Activated naive CD4-positive, alpha-beta T cell treated with Interleukin-2 at 50 U/mL for 16 hours (primary cell): ENCODE data around the gene LYZL6.

Experiments used
- DNase-seq: peaks from one replicate; pipeline ENCODE4 v3.0.0-alpha.2; 2020

The LYZL6 gene, protein sequence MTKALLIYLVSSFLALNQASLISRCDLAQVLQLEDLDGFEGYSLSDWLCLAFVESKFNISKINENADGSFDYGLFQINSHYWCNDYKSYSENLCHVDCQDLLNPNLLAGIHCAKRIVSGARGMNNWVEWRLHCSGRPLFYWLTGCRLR

DNA sequence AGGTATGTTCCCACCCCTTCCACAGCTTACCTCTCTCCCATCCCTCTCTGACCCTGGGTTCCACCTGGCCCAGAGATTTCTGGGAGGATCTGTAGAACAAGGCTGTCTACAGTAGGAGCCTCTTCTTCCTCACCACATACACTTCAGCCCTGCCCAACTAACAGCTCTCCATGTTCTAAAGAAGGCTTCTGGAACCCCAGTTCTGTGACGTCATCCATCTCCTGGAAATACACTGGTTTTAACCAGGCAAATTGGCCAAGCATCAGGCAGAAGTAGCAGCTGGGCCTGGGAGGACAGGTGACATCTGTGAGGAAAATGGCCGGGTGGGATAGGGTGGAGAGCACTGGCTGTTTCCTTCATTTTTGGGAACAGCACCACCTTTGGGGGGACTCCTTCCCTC lies at the start of gene LYZL6:
Gene LYZL6 (minus strand): TSS at position 177 of the 400 bp plus-strand sequence. CDS start 4,357 bp downstream, outside the sequence.
- DNase-seq: no peak

GRCh38 chr17:35991075-35991474 lies 47.6 kb upstream of the LYZL6 start:
- DNase-seq: no peak

- no peak for DNase-seq
Measured at GRCh38 chr17:35988164-35988563, 44.7 kb upstream of the LYZL6 start.

DNA sequence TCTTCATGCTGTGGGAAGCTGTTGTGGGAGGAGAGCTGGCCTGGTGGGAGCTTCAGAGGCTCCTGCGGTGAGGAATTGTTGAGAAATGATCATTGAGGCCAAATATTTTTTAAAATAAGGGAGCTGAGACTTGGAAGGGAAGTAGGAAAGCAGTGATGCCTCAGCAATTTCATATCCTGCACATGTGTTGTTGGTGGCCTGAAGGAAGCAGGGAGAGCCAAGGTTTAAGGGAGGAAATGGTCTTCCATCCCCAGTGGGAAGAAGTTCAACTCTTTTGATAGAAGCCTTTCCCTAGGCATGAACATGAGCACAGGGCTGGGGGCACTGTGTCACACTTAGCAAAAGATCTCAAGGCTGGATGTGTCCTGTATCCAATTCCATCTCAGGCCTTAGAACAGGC lies 43.1 kb upstream of the LYZL6 start, which contains the start of gene CCL14:
Gene CCL14 (minus strand): TSS at position 87 of the 400 bp plus-strand sequence. CDS start 80 bp downstream, at position 7.
- no peak for DNase-seq

- no peak for DNase-seq
Measured at GRCh38 chr17:35984140-35984539, 40.6 kb upstream of the LYZL6 start.

- DNase-seq: no peak
Measured at GRCh38 chr17:35982409-35983191, 39.1 kb upstream of the LYZL6 start.

GRCh38 chr17:35981908-35982330 lies 38.4 kb upstream of the LYZL6 start:
- DNase-seq: no peak

DNA sequence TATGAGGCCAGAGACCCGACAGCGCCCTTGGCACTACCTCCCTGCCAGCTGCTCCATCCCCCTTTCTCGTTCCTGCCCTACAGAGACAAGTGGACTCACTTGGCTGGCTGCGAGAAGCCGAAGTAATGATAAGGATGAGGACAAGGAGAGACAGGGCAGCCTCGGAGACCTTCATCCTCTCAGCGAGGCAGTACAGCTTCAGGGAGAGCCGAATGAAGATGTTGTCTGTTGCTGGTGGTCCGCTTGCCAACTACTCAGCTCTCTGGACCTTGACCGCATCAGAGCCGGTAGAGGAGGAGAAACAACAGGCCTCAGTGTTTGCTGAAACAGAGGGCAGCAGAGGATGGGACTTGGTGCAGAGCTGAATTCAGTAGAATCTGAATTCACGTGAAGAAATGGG lies 37.7 kb upstream of the LYZL6 start, which contains the start of gene CCL16:
Gene CCL16 (minus strand): TSS at position 252 of the 400 bp plus-strand sequence. CDS start 77 bp downstream, at position 175.
- DNase-seq: no peak

DNA sequence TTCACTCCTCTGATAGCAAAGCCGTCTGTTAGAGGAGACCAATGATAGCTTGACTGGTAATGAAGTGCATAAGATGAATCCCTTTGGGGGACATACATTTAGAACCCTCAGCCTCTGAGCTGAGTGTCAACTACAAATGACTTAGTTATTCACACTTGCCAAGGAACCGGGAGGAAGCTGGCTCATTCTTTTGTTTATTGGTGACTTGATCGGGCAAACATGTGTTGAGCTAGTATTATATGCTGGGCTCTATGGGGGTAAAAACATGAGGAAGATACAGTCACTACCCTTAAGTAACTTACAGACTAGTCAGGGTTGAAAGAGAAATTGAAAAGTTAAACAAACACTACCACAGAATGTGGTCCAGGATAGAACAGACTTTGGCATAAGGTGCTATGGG lies 34.8 kb upstream of the LYZL6 start:
- no peak for DNase-seq

GRCh38 chr17:35977509-35977908 lies 34.0 kb upstream of the LYZL6 start:
- DNase-seq: no peak

DNA sequence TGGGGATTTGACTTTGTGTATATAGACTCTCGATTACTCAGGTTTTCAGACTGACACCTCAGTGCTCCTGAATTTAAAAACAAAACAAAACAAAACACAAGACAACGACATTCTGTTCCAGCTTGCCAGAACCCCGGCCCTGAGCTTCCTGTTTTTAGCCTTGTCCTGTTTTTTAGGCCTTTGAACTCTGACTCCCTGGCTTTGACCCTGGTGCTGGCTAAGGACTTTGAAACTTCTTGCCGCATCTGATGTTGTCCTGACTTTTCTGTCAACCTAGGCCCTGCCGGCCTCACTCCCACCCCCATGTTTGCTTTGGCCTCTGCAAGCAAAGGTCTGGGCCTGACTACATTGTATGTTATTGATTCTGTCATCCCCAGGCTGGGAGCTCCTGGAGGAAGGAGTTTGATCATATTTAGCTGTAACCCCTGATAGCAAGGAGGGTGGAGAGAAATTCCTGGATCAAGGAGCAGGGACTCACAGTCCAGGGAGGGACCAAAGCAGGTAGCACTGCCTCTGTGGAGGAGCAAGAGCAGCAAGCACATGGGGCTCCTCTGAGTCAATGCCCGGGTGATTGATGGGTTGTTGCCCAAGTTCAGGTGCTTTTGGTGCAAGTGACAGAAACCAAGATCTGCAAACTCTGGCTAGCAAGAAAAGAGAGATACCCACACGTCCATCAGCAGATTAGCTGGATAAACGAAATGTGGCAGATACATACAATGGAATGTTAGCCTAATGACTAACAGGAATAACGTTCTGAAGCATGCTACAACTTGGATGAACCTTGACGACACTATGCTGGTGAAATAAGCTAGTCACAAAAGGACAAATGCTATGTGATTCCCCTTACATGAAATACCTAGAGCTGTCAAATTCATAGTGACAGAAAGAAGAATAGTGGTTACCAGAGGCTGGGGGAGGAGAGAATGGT lies 30.1 kb upstream of the LYZL6 start:
- no peak for DNase-seq

DNA sequence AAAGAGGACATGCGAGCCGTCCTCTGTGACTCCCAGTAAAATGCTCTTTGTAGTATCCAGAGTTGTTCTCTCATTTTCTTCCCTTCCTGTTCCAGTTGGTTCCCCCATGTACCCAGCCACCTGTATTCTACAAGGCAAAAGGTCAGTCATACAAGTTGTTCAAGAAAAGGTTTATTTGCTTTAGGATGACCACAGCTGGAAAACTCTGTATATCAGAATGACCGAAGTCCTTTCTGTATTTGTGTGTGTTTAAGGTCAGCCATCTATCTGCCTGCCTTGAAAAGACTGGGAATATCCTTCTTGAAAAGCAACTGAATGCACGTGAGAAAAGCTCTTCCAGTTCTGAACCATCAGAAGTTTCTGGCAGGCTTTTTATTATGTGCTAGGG lies 29.4 kb upstream of the LYZL6 start:
- DNase-seq: no peak

- no peak for DNase-seq
Measured at GRCh38 chr17:35972535-35972934, 29.0 kb upstream of the LYZL6 start.

GRCh38 chr17:35972066-35972465 lies 28.6 kb upstream of the LYZL6 start:
- DNase-seq: no peak

- peak; percentile 71 for DNase-seq
Measured at GRCh38 chr17:35969558-35970380, 26.3 kb upstream of the LYZL6 start.

DNA sequence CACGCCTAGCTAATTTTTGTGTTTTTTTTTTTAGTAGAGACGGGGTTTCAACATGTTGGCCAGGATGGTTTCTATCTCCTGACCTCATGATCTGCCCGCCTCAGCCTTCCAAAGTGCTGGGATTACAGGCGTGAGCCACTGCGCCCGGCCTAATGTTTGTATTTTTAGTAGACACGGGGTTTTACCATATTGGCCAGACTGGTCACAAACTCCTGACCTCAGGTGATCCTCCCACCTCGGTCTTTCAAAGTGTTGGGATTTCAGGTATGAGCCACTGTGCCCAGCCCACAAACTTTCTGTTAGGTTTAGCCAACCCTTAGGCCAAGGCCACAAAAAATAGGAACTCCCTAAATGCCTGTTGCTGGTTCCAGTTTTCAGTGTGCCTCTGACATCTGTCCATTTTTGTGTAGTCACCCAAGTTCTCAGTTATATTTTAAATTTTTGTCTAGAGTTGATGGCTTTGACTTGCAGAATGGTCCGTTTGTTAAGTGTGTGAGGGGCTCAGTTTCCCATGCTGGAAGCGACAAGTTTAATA lies 25.1 kb upstream of the LYZL6 start:
- no peak for DNase-seq

DNA sequence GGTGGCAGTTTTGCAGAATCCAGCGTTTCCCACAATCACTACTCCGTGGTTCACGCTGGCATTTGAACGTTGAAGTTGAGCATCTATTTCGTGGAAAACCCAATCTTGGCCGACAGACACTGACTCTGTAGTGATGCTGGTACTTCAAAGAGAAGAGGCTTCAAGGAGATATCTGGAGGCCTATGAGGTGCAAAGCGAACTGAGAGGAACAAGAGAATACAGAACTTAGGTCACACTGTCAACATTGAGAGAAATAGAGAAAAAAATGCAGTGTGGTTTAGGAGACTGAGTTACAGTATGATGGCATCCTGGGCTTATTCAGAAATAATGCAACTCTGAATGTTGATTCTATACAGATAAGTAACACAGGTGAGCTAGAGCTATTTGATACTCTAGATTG lies 21.8 kb upstream of the LYZL6 start:
- no peak for DNase-seq

DNA sequence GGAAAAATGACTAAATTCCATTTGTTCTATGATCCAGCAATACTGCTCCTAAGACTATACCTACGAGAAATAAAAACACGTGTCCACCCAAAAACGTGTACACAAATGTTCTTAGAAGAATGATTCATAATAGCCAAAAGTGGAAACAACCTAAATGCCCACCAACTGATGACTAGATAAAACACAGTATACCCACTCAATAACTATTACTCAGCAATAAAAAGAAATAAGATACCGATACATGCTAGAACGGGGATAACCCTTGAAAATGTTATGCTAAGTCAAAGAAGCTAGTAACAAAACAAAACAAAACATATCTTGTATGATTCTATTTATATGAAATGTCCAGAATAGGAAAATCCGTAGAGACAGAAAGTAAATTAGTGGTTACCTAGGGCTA lies 20.1 kb upstream of the LYZL6 start:
- no peak for DNase-seq

GRCh38 chr17:35953720-35954119 lies 10.2 kb upstream of the LYZL6 start:
- no peak for DNase-seq

DNA sequence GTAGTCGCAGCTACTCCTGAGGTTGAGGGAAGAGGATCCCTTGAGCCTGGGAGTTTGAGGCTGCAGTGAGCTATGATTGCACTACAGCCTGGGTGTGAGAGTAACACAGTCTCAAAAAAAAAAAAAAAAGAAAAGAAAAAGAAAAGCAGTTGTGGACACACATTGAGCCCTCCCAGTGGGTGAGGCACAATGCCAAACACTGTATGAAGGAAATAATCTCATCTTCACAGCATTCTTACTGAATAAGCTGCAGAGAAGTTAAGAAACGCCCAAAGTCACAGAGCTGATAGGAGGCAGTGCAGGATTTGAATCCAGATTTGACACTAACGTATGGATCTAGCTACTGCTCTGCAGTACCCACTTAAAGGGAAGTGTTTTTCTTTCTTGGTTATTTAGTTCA lies 5.9 kb upstream of the LYZL6 start:
- no peak for DNase-seq

DNA sequence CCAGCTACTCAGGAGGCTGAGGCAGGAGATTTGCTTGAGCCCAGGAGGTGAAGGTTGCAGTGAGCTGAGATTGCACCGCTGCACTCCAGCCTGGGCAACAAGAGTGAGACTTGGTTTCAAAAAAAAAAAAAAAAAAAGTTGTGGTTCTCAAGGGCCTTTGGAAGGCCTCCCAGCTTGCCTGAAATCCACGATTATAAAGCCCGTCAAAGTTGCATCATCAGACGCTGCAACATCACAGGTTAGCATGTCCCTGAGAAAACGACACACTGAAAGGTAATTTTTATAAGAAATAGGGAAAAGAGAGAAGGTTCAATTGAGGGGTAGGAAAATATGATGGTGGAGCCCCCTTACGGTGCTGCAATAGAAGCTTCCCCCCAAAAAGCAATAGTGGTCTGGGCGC lies 4.6 kb upstream of the LYZL6 start:
- no peak for DNase-seq

DNA sequence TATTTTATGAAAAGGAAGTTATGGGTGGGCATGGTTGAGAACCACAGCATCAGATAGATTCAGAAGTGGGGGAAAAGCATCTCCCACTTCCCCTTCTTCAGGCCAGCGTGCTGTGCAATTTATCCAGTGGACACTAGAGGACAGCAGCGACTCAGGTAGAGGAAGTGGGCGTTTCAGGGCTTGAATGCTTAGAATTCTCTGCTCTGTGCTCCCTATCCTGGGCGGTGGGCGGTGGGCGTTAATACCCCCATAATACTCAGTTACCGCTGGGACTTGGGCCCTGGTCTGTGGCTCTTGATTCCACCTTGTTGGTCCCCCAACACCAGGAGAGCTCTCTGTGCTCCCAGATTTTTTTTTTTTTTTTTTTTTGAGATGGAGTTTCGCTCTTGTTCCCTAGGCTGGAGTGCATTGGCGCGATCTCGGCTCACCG lies 3.7 kb upstream of the LYZL6 start:
- DNase-seq: peak; percentile 52
